CD4-positive, alpha-beta T cell (primary cell): ENCODE results near the gene ASL. TPM values are rescaled to one million over a fixed set of nuclear protein-coding genes. Genes with fewer than 3 reads are reported as not detected.
A peak's percentile ranks its signal among the peaks of the same experiment; 100 is the strongest.
"Not testable (repeated sequence)": the region's sequence is repeated elsewhere in the genome, so short reads cannot be mapped to it uniquely, and the experiment has no call there.

Experiments
- ATAC-seq: fragments of 200-7000 bp; cut with Tn5 transposase; one replicate; pipeline ENCODE4 v1.10.0; 2022; ENCODE audit warnings: mild to moderate bottlenecking; ENCODE audit not compliant: poor library complexity
- CTCF ChIA-PET: fragments of 350-600 bp; sonication (Branson Sonifier 250); formaldehyde crosslinking; loops from one replicate; lab custom pipeline; 2021; ENCODE audit warnings: antibody characterized with exemption, inconsistent platforms; lab: Charles Lee
- POLR2A ChIA-PET: fragments of 350-600 bp; sonication (Branson Sonifier 250); formaldehyde crosslinking; loops from one replicate; lab custom pipeline; 2021; ENCODE audit warnings: antibody characterized with exemption, inconsistent platforms; lab: Charles Lee
- DNase-seq, 14 experiments: peaks; one replicate each; pipeline ENCODE4 v3.0.0-alpha.2; 2013 to 2020; ENCODE audit warnings: mixed read lengths in 2 of 14
- H3K27ac ChIP-seq, 2 donors: one replicate each; pipeline versions ENCODE4 v1.5.1 to v1.7.0; 2013; ENCODE audit warnings: low read length in 2 of 2, low read depth in 1 of 2, mild to moderate bottlenecking in 1 of 2
- H3K27me3 ChIP-seq, 2 experiments: 1 replicate in 1 of 2; 2 replicates in 1 of 2; pipeline versions ENCODE4 v1.6.1 to v1.7.0; 2013; ENCODE audit warnings: low read length in 2 of 2, control low read depth in 1 of 2, mild to moderate bottlenecking in 1 of 2, moderate library complexity in 1 of 2; ENCODE audit not compliant: insufficient read depth in 2 of 2, control insufficient read depth in 1 of 2
- H3K36me3 ChIP-seq: one replicate; pipeline ENCODE4 v1.6.1; 2013; ENCODE audit warnings: low read length, control low read depth; ENCODE audit not compliant: insufficient read depth
- H3K4me1 ChIP-seq: one replicate; pipeline ENCODE4 v1.6.1; 2013; ENCODE audit warnings: low read length, control low read depth; ENCODE audit not compliant: insufficient read depth
- H3K4me3 ChIP-seq: one replicate; pipeline ENCODE4 v1.5.1; 2013; ENCODE audit warnings: mild to moderate bottlenecking, low read length, moderate library complexity
- H3K9me3 ChIP-seq, 2 experiments: 1 replicate in 1 of 2; 2 replicates in 1 of 2; pipeline versions ENCODE4 v1.6.1 to v1.7.0; 2013; ENCODE audit warnings: low read length in 2 of 2, mild to moderate bottlenecking in 2 of 2, control low read depth in 1 of 2, moderate library complexity in 1 of 2; ENCODE audit not compliant: control insufficient read depth in 1 of 2, insufficient read depth in 1 of 2
- H3K27ac Mint-ChIP-seq: one replicate; pipeline ENCODE4 v1.8.0; 2020; ENCODE audit warnings: mixed read lengths
- H3K27me3 Mint-ChIP-seq: one replicate; pipeline ENCODE4 v1.8.0; 2021; ENCODE audit warnings: mixed read lengths
- H3K36me3 Mint-ChIP-seq: one replicate; pipeline ENCODE4 v1.8.0; 2021; ENCODE audit warnings: low read depth, mixed read lengths
- H3K4me1 Mint-ChIP-seq: one replicate; pipeline ENCODE4 v1.8.0; 2021; ENCODE audit warnings: low read depth, mixed read lengths
- H3K4me3 Mint-ChIP-seq: one replicate; pipeline ENCODE4 v1.8.0; 2020; ENCODE audit warnings: mild to moderate bottlenecking, mixed read lengths
- H3K9me3 Mint-ChIP-seq: one replicate; pipeline ENCODE4 v1.8.0; 2020; ENCODE audit warnings: mixed read lengths
- CTCF ChIP-seq: fragments of 200-600 bp; IDR thresholded peaks from one replicate; pipeline ENCODE4 v1.8.0; 2022; ENCODE audit warnings: antibody characterized with exemption, mild to moderate bottlenecking
- intact Hi-C, 2 experiments: fragments of 100-400 bp; cut with DNase I in 1 of 2; cut with micrococcal nuclease in 1 of 2; formaldehyde crosslinking; loops; one replicate each; pipeline versions ENCODE4 v1.15.1 to v1.9.0; 2023 to 2025; cut with DNase I, micrococcal nuclease
- total RNA-seq, 174 experiments: library from RNA in 2 of 174; stranded (reverse) in 2 of 174; gene quantifications; one replicate each; pipeline ENCODE4 v1.2.3 and lab custom pipeline; 2021 to 2026

The ASL gene
- total RNA-seq, 2 experiments from 2014 or later, result 11.2 to 12.3 TPM

- H3K36me3 ChIP-seq, result no peaks in the 10 kb centered on the region
- H3K27me3 Mint-ChIP-seq, result peaks cover 26% of the 10 kb centered on the region
- H3K27ac Mint-ChIP-seq, result no peak overlapping the region
- H3K4me3 Mint-ChIP-seq, result peak overlapping the region; percentile 75
- H3K9me3 ChIP-seq, result peaks cover 0 to 7% of the 10 kb centered on the region in 2 experiments
- ChIA-PET CTCF (no interaction called here), POLR2A (no interaction called here)
- no peaks in the 10 kb centered on the region for H3K9me3 Mint-ChIP-seq
- H3K36me3 Mint-ChIP-seq, result no peaks in the 10 kb centered on the region
- intact Hi-C loops, result no loop called here
- peaks cover 8% of the 10 kb centered on the region for H3K4me1 ChIP-seq
- H3K4me3 ChIP-seq, result peak overlapping the region; percentile 53
- no peak for TF ChIP-seq CTCF
- H3K27me3 ChIP-seq, result peaks cover 0 to 11% of the 10 kb centered on the region in 2 experiments
- ATAC-seq (peak; percentile 62), DNase-seq (peak in 11 of 14 experiments; percentile 3 to 51 (median 11))
- H3K27ac ChIP-seq, result no peak overlapping the region
- H3K4me1 Mint-ChIP-seq, result no peaks in the 10 kb centered on the region
Observed at GRCh38 chr7:66043681-66044497, 31.7 kb upstream of the ASL start.

- H3K27ac ChIP-seq, H3K4me1 Mint-ChIP-seq, CTCF ChIA-PET, H3K36me3 Mint-ChIP-seq, intact Hi-C loops, H3K36me3 ChIP-seq, ATAC-seq, H3K4me1 ChIP-seq, H3K9me3 ChIP-seq, POLR2A ChIA-PET, H3K27ac Mint-ChIP-seq, H3K9me3 Mint-ChIP-seq, DNase-seq: not testable (repeated sequence)
- H3K4me3 ChIP-seq, result peak overlapping the region; percentile 53
- H3K27me3 ChIP-seq, result peaks cover 0 to 11% of the 10 kb centered on the region in 2 experiments
- H3K4me3 Mint-ChIP-seq, result peak overlapping the region; percentile 75
- peaks cover 26% of the 10 kb centered on the region for H3K27me3 Mint-ChIP-seq
Observed at GRCh38 chr7:66044498-66044854, 31.1 kb upstream of the ASL start.

GRCh38 chr7:66047426-66047825 lies 28.2 kb upstream of the ASL start:
- no peak for ATAC-seq
- intact Hi-C loops, result no loop called here
- Mint-ChIP-seq H3K27ac (no peak overlapping the region), H3K27me3 (peaks cover 19% of the 10 kb centered on the region), H3K9me3 (no peaks in the 10 kb centered on the region), H3K4me1 (no peaks in the 10 kb centered on the region), H3K36me3 (no peaks in the 10 kb centered on the region), H3K4me3 (no peak overlapping the region)
- Histone ChIP-seq H3K27me3 (peaks cover 0 to 11% of the 10 kb centered on the region in 2 experiments), H3K27ac (no peak overlapping the region), H3K9me3 (peaks cover 0 to 7% of the 10 kb centered on the region in 2 experiments), H3K4me3 (no peak overlapping the region), H3K4me1 (peaks cover 8% of the 10 kb centered on the region), H3K36me3 (no peaks in the 10 kb centered on the region)
- DNase-seq, result no peak
- CTCF ChIA-PET, result no interaction called here
- no peak for TF ChIP-seq CTCF
- POLR2A ChIA-PET, result interaction anchor here (0.6 kb wide), 1 partner anchor 412 kb away, joined by 3 read pairs; no protein-coding TSS in a partner anchor

- H3K9me3 Mint-ChIP-seq, result not testable (repeated sequence)
Observed at GRCh38 chr7:66049886-66050285, 25.7 kb upstream of the ASL start.

More at GRCh38 chr7:66049886-66050285, 25.7 kb upstream of the ASL start:
- DNase-seq, intact Hi-C loops, H3K4me1 Mint-ChIP-seq, H3K4me3 ChIP-seq, H3K27ac Mint-ChIP-seq, H3K9me3 ChIP-seq, CTCF ChIA-PET, H3K4me3 Mint-ChIP-seq, H3K36me3 ChIP-seq, H3K4me1 ChIP-seq, H3K27me3 ChIP-seq, H3K36me3 Mint-ChIP-seq, ATAC-seq, H3K27me3 Mint-ChIP-seq, POLR2A ChIA-PET, H3K27ac ChIP-seq: not testable (repeated sequence)
